ENCODE data around the gene TNXB. TPM values are rescaled to one million over a fixed set of nuclear protein-coding genes. Genes with fewer than 3 reads are reported as not detected.

The TNXB gene
- total and polyA plus RNA-seq, 2 donors (not counting 3 experiments of a cell fraction or from before 2014, with no cell fraction given) = 0.47 to 2.7 TPM

- no peak overlapping the region for H3K27ac ChIP-seq (ENCODE audit: insufficient read depth, low read depth, low read length)
- H3K9ac ChIP-seq (replicated peaks; ENCODE audit: extremely low read depth, insufficient read depth, low read length) = no peak overlapping the region
- H3K4me1 ChIP-seq (ENCODE audit: control insufficient read depth, extremely low read depth, insufficient read depth, low read length) = no peaks in the 10 kb centered on the region
- FAIRE-seq = no peak
- H3K36me3 ChIP-seq (ENCODE audit: control insufficient read depth in 2 of 2, extremely low read depth in 1 of 2, insufficient read depth in 2 of 2, low read length in 2 of 2) = peaks cover 16 to 52% of the 10 kb centered on the region in 2 experiments
- dilution Hi-C loops (cut with MboI; ENCODE audit: extremely low pct_ligation_motif_present, low sequenced_read_pairs) = no loop called here
- DNase-seq (ENCODE audit: low read depth, low spot score) = no peak
- H4K20me1 ChIP-seq (replicated peaks; ENCODE audit: control insufficient read depth, extremely low read depth, insufficient read depth, low read length) = no peaks in the 10 kb centered on the region
- no peaks in the 10 kb centered on the region for H3K9me1 ChIP-seq (replicated peaks; ENCODE audit: control insufficient read depth, extremely low read depth, insufficient read depth, low read length)
- no peak overlapping the region for H2AFZ ChIP-seq (ENCODE audit: low read depth, low read length)
- BruUV-seq (replicated peaks) = no TSS peak
- no peak for TF ChIP-seq FOS (IDR thresholded peaks at IDR 0.05; ENCODE audit: borderline replicate concordance, insufficient read depth, low read length)
- TF ChIP-seq MAX (IDR thresholded peaks at IDR 0.05; ENCODE audit: insufficient read depth, insufficient read length) = no peak
- TF ChIP-seq MYC (IDR thresholded peaks at IDR 0.05; ENCODE audit: low read depth, low read length) = no peak
- no peak for TF ChIP-seq GATA2 (IDR thresholded peaks at IDR 0.05; ENCODE audit: insufficient read depth, insufficient read length, low read depth, low read length)
- TF ChIP-seq CTCF (IDR thresholded peaks at IDR 0.05; ENCODE audit: extremely low read depth in 1 of 2, insufficient read depth in 1 of 2, low read depth in 1 of 2, low read length in 2 of 2) = no peak
- no peak for TF ChIP-seq POLR2AphosphoS5 (IDR thresholded peaks at IDR 0.05; ENCODE audit: insufficient read depth, low read depth, low read length)
- TF ChIP-seq JUN (IDR thresholded peaks at IDR 0.05; ENCODE audit: borderline replicate concordance, insufficient read depth, insufficient read length, low read depth) = no peak
- no peak for TF ChIP-seq POLR2A (IDR thresholded peaks at IDR 0.05; ENCODE audit: low read depth, low read length)
- TF ChIP-seq EZH2 (IDR thresholded peaks at IDR 0.05; ENCODE audit: borderline replicate concordance, low read depth, low read length, severe bottlenecking) = no peak
- CTCF ChIA-PET = interaction anchor here (0.9 to 2.8 kb wide), 5 partner anchors 10 to 570 kb away, joined by 3 to 24 read pairs (median 4); partner anchors contain the start of genes ATF6B, EGFL8 and NFKBIL1
- no peaks in the 10 kb centered on the region for H3K79me2 ChIP-seq (ENCODE audit: control insufficient read depth, insufficient read depth, low read length)
- no peak overlapping the region for H3K4me2 ChIP-seq (ENCODE audit: insufficient read depth, low read length)
- no peaks in the 10 kb centered on the region for H3K9me3 ChIP-seq (replicated peaks; ENCODE audit: control insufficient read depth, insufficient read depth, low read length)
- H3K4me3 ChIP-seq (replicated peaks in 1 of 3; ENCODE audit: insufficient read depth in 1 of 3, low read depth in 1 of 3, low read length in 3 of 3) = no peak overlapping the region
- intact Hi-C loops (cut with micrococcal nuclease) = loop anchor here (10.0 kb wide), 1 partner anchor 297 kb away; no protein-coding TSS in a partner anchor
- POLR2A ChIA-PET = no interaction called here
- H3K27me3 ChIP-seq (ENCODE audit: control insufficient read depth in 2 of 2, insufficient read depth in 2 of 2, low read length in 2 of 2) = no peaks in the 10 kb centered on the region
Measured at GRCh38 chr6:32117461-32117860, 8.3 kb upstream of the TNXB start.

Measured in endothelial cell of umbilical vein (primary cell).